Measurements from ENCODE around the gene SLC46A1.

Gene SLC46A1

GRCh38 chr17:28404461-28404811 lies 1.6 kb downstream of the SLC46A1 start:
- no peaks in the 10 kb centered on the region for H3K4me1 ChIP-seq (ENCODE audit: low read length)
- H3K9ac ChIP-seq (ENCODE audit: low read length) = no peak overlapping the region
- H3K27me3 ChIP-seq (replicated peaks; ENCODE audit: insufficient read depth, low read length) = peaks cover 5% of the 10 kb centered on the region; the same call in 1 of the 2 replicates
- H3K4me2 ChIP-seq (ENCODE audit: low read depth, low read length) = no peak overlapping the region
- no peaks in the 10 kb centered on the region for H3F3A ChIP-seq (ENCODE audit: insufficient read depth, low read length)
- no peak overlapping the region for H3K4me3 ChIP-seq (ENCODE audit: low read length)
- no peak overlapping the region for H2AFZ ChIP-seq (ENCODE audit: low read length)
- H3K27ac ChIP-seq (ENCODE audit: low read length) = no peak overlapping the region
- no peaks in the 10 kb centered on the region for H3K36me3 ChIP-seq (replicated peaks; ENCODE audit: insufficient read depth, low read length)
- no peaks in the 10 kb centered on the region for H3K9me2 ChIP-seq (replicated peaks; ENCODE audit: insufficient read depth, low read length)
- no peaks in the 10 kb centered on the region for H3K79me2 ChIP-seq (ENCODE audit: low read length)
- TF ChIP-seq EZH2 (optimal IDR thresholded peaks at IDR 0.05; ENCODE audit: low read depth, low read length) (no peak), EZH2phosphoT487 (IDR thresholded peaks at IDR 0.05; ENCODE audit: low read length) (no peak)
- TF ChIP-seq, protein P1, sequence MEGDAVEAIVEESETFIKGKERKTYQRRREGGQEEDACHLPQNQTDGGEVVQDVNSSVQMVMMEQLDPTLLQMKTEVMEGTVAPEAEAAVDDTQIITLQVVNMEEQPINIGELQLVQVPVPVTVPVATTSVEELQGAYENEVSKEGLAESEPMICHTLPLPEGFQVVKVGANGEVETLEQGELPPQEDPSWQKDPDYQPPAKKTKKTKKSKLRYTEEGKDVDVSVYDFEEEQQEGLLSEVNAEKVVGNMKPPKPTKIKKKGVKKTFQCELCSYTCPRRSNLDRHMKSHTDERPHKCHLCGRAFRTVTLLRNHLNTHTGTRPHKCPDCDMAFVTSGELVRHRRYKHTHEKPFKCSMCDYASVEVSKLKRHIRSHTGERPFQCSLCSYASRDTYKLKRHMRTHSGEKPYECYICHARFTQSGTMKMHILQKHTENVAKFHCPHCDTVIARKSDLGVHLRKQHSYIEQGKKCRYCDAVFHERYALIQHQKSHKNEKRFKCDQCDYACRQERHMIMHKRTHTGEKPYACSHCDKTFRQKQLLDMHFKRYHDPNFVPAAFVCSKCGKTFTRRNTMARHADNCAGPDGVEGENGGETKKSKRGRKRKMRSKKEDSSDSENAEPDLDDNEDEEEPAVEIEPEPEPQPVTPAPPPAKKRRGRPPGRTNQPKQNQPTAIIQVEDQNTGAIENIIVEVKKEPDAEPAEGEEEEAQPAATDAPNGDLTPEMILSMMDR (IDR thresholded peaks at IDR 0.05; ENCODE audit: low read length) = no peak
- no peak for DNase-seq
- no peaks in the 10 kb centered on the region for H3K9me3 ChIP-seq (replicated peaks; ENCODE audit: insufficient read depth, low read length)
- H4K20me1 ChIP-seq (ENCODE audit: insufficient read depth, low read length) = no peaks in the 10 kb centered on the region

DNA sequence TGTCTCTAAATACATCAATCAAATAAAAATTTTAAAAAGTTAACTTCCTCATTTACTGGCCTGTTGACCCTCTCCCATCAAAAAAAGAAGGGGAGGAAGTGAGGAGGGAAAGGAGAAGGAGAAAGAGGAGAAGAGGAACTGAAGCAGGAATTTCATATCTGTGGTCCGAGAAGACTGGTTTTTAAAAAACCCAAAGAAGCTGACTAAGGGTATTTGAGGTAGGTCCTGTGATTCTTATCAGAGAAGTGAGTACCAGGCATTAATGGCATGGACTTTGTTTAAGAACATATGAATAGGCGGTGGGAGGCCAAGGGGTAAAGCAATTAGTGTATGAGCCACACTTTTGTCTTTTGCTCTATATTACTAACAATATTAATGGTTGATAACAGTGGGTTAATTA lies 2.0 kb downstream of the SLC46A1 start:
- H3K9me2 ChIP-seq (replicated peaks; ENCODE audit: insufficient read depth, low read length) = no peaks in the 10 kb centered on the region
- H3K27me3 ChIP-seq (replicated peaks; ENCODE audit: insufficient read depth, low read length) = peaks cover 5% of the 10 kb centered on the region; the same call in 1 of the 2 replicates
- H3F3A ChIP-seq (ENCODE audit: insufficient read depth, low read length) = no peaks in the 10 kb centered on the region
- no peak for TF ChIP-seq EZH2 (optimal IDR thresholded peaks at IDR 0.05; ENCODE audit: low read depth, low read length)
- TF ChIP-seq, protein P1 (IDR thresholded peaks at IDR 0.05; ENCODE audit: low read length) = no peak
- TF ChIP-seq EZH2phosphoT487 (IDR thresholded peaks at IDR 0.05; ENCODE audit: low read length) = no peak
- no peak overlapping the region for H3K4me2 ChIP-seq (ENCODE audit: low read depth, low read length)
- H3K36me3 ChIP-seq (replicated peaks; ENCODE audit: insufficient read depth, low read length) = no peaks in the 10 kb centered on the region
- H3K9me3 ChIP-seq (replicated peaks; ENCODE audit: insufficient read depth, low read length) = no peaks in the 10 kb centered on the region
- H3K79me2 ChIP-seq (ENCODE audit: low read length) = no peaks in the 10 kb centered on the region
- H3K9ac ChIP-seq (ENCODE audit: low read length) = no peak overlapping the region
- no peak for DNase-seq
- no peak overlapping the region for H2AFZ ChIP-seq (ENCODE audit: low read length)
- no peak overlapping the region for H3K27ac ChIP-seq (ENCODE audit: low read length)
- H3K4me1 ChIP-seq (ENCODE audit: low read length) = no peaks in the 10 kb centered on the region
- no peaks in the 10 kb centered on the region for H4K20me1 ChIP-seq (ENCODE audit: insufficient read depth, low read length)
- no peak overlapping the region for H3K4me3 ChIP-seq (ENCODE audit: low read length)

DNA sequence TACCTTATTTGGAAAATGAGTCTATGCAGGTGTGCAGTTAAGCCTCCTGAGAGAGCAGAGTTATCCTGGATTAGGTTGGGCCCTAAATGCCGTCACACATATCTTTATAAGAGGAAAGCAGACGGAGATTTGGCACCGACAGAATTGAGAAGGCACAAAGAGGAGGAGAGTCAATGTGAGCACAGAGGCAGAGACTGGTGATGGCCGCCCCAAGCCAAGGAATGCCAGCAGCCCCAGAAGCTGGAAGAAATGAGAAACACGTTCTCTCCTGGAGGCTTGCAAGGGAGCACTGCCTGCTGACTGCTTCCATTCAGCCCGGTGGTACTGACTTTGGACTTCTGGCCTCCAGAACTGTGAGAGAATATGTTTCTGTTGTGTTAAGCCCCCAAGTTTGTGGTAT lies 3.2 kb downstream of the SLC46A1 start:
- Histone ChIP-seq H4K20me1 (ENCODE audit: insufficient read depth, low read length) (no peaks in the 10 kb centered on the region), H3K9me2 (replicated peaks; ENCODE audit: insufficient read depth, low read length) (no peaks in the 10 kb centered on the region), H3K27me3 (replicated peaks; ENCODE audit: insufficient read depth, low read length) (peaks cover 5% of the 10 kb centered on the region; the same call in 1 of the 2 replicates), H3K36me3 (replicated peaks; ENCODE audit: insufficient read depth, low read length) (no peaks in the 10 kb centered on the region), H3K79me2 (ENCODE audit: low read length) (no peaks in the 10 kb centered on the region), H2AFZ (ENCODE audit: low read length) (no peak overlapping the region), H3K4me2 (ENCODE audit: low read depth, low read length) (no peak overlapping the region), H3K27ac (ENCODE audit: low read length) (no peak overlapping the region), H3K9ac (ENCODE audit: low read length) (no peak overlapping the region), H3K4me3 (ENCODE audit: low read length) (no peak overlapping the region), H3F3A (ENCODE audit: insufficient read depth, low read length) (no peaks in the 10 kb centered on the region), H3K9me3 (replicated peaks; ENCODE audit: insufficient read depth, low read length) (no peaks in the 10 kb centered on the region), H3K4me1 (ENCODE audit: low read length) (no peaks in the 10 kb centered on the region)
- TF ChIP-seq EZH2 (optimal IDR thresholded peaks at IDR 0.05; ENCODE audit: low read depth, low read length) (no peak), EZH2phosphoT487 (IDR thresholded peaks at IDR 0.05; ENCODE audit: low read length) (no peak)
- DNase-seq = no peak

- Histone ChIP-seq H3K36me3 (replicated peaks; ENCODE audit: insufficient read depth, low read length) (no peaks in the 10 kb centered on the region), H3K9me3 (replicated peaks; ENCODE audit: insufficient read depth, low read length) (no peaks in the 10 kb centered on the region), H4K20me1 (ENCODE audit: insufficient read depth, low read length) (no peaks in the 10 kb centered on the region), H3F3A (ENCODE audit: insufficient read depth, low read length) (no peaks in the 10 kb centered on the region), H3K27ac (ENCODE audit: low read length) (no peak overlapping the region), H3K4me1 (ENCODE audit: low read length) (no peaks in the 10 kb centered on the region), H3K9ac (ENCODE audit: low read length) (no peak overlapping the region), H3K27me3 (replicated peaks; ENCODE audit: insufficient read depth, low read length) (peaks cover 5% of the 10 kb centered on the region; the same call in 1 of the 2 replicates), H3K79me2 (ENCODE audit: low read length) (no peaks in the 10 kb centered on the region), H2AFZ (ENCODE audit: low read length) (no peak overlapping the region), H3K4me3 (ENCODE audit: low read length) (no peak overlapping the region), H3K4me2 (ENCODE audit: low read depth, low read length) (no peak overlapping the region), H3K9me2 (replicated peaks; ENCODE audit: insufficient read depth, low read length) (no peaks in the 10 kb centered on the region)
- DNase-seq = no peak
- TF ChIP-seq, protein P1 (IDR thresholded peaks at IDR 0.05; ENCODE audit: low read length) = no peak
- TF ChIP-seq EZH2 (optimal IDR thresholded peaks at IDR 0.05; ENCODE audit: low read depth, low read length) = no peak
- no peak for TF ChIP-seq EZH2phosphoT487 (IDR thresholded peaks at IDR 0.05; ENCODE audit: low read length)
These were observed 3.8 kb downstream of the SLC46A1 start for GRCh38 chr17:28402224-28402630.

All from MM.1S (cell line).